H1 (cell line): ENCODE data around the gene TAL2. TPM values are rescaled to one million over a fixed set of nuclear protein-coding genes. Genes with fewer than 3 reads are reported as not detected.

Source experiments
- CTCF ChIA-PET: fragments of 300-600 bp; sonication (Branson Sonifier 250); formaldehyde crosslinking; loops from one replicate; lab custom pipeline; 2021; ENCODE audit not compliant: partially characterized antibody; lab: Charles Lee
- POLR2A ChIA-PET: fragments of 300-600 bp; sonication (Branson Sonifier 250); formaldehyde crosslinking; loops from one replicate; lab custom pipeline; 2021; ENCODE audit warnings: inconsistent platforms; ENCODE audit not compliant: partially characterized antibody; lab: Charles Lee
- DNase-seq, 2 experiments: peaks; one replicate each; pipeline versions ENCODE4 v3.0.0 to v3.0.0-alpha.2; 2010 to 2022; ENCODE audit warnings: low spot score in 2 of 2, low read depth in 1 of 2, mixed read lengths in 1 of 2
- FAIRE-seq: peaks from 2 replicates; lab custom pipeline; 2011; peaks lifted over from hg19 to GRCh38; lab: Jason Lieb, UNC
- H2AFZ ChIP-seq: 2 replicates; pipeline ENCODE4 v1.8.1; 2012; ENCODE audit warnings: low read length, inconsistent platforms
- H2AK5ac ChIP-seq: 2 replicates; pipeline ENCODE4 v1.6.1; 2013; ENCODE audit warnings: low read depth, low read length
- H2BK120ac ChIP-seq: replicated peaks from 2 replicates; pipeline ENCODE3; 2013; ENCODE audit warnings: low read depth, low read length, inconsistent platforms
- H2BK12ac ChIP-seq: 2 replicates; pipeline ENCODE4 v1.6.1; 2013; ENCODE audit warnings: low read depth, low read length
- H2BK15ac ChIP-seq: 2 replicates; pipeline ENCODE4 v1.6.1; 2013; ENCODE audit warnings: low read length
- H2BK20ac ChIP-seq: 2 replicates; pipeline ENCODE4 v1.6.1; 2013; ENCODE audit warnings: low read length
- H2BK5ac ChIP-seq: 2 replicates; pipeline ENCODE4 v1.6.1; 2013; ENCODE audit warnings: low read depth, low read length
- H3K14ac ChIP-seq: 2 replicates; pipeline ENCODE4 v1.6.1; 2013; ENCODE audit warnings: inconsistent platforms; ENCODE audit not compliant: insufficient read length
- H3K18ac ChIP-seq: 2 replicates; pipeline ENCODE4 v1.6.1; 2013; ENCODE audit warnings: low read length; ENCODE audit errors: extremely low read depth
- H3K23ac ChIP-seq: 2 replicates; pipeline ENCODE4 v1.6.1; 2013; ENCODE audit warnings: inconsistent platforms; ENCODE audit not compliant: insufficient read length
- H3K23me2 ChIP-seq: 2 replicates; pipeline ENCODE4 v1.6.1; 2013; ENCODE audit warnings: low read depth, low read length
- H3K27ac ChIP-seq: 2 replicates; pipeline ENCODE4 v1.6.1; 2011; ENCODE audit warnings: low read depth, low read length, inconsistent platforms
- H3K27me3 ChIP-seq, 4 experiments: replicated peaks in 1 of 4; 1 replicate in 1 of 4; 2 replicates in 3 of 4; pipeline versions ENCODE4 v1.6.1 to v1.8.1; 2011 to 2013; ENCODE audit warnings: low read length in 3 of 4, mild to moderate bottlenecking in 3 of 4, inconsistent platforms in 2 of 4, mixed read lengths in 2 of 4, moderate library complexity in 1 of 4; ENCODE audit not compliant: control insufficient read depth in 3 of 4, insufficient read depth in 3 of 4; ENCODE audit errors: extremely low read depth in 1 of 4
- H3K36me3 ChIP-seq, 4 experiments: 2 replicates each; pipeline versions ENCODE4 v1.6.1 to v1.8.1; 2011 to 2013; ENCODE audit warnings: mild to moderate bottlenecking in 4 of 4, low read length in 3 of 4, moderate library complexity in 2 of 4, control low read depth in 1 of 4, inconsistent platforms in 1 of 4; ENCODE audit not compliant: insufficient read depth in 4 of 4, control insufficient read depth in 2 of 4
- H3K4ac ChIP-seq: replicated peaks from 2 replicates; pipeline ENCODE3; 2013; ENCODE audit warnings: low read length, low read depth, mixed read lengths, inconsistent platforms; ENCODE audit not compliant: insufficient read length
- H3K4me1 ChIP-seq, 4 experiments: replicated peaks in 1 of 4; 1 replicate in 1 of 4; 2 replicates in 3 of 4; pipeline versions ENCODE4 v1.6.1 to v1.8.1; 2011 to 2013; ENCODE audit warnings: low read length in 3 of 4, inconsistent platforms in 2 of 4, mixed read lengths in 1 of 4; ENCODE audit not compliant: insufficient read depth in 4 of 4, control insufficient read depth in 3 of 4
- H3K4me2 ChIP-seq, 2 experiments: 2 replicates each; pipeline versions ENCODE4 v1.6.1 to v1.8.1; 2011 to 2013; ENCODE audit warnings: low read depth in 2 of 2, low read length in 2 of 2, control low read depth in 1 of 2, inconsistent platforms in 1 of 2, mild to moderate bottlenecking in 1 of 2; ENCODE audit not compliant: insufficient read depth in 1 of 2
- H3K4me3 ChIP-seq, 4 experiments: fragments of 200-600, 300-600 bp in 1 of 4; sonication (generic), shearing (Covaris generic), sonication (Bioruptor Twin) in 1 of 4; 2 replicates each; pipeline versions ENCODE4 v1.5.1 to v1.8.1; 2011 to 2016; ENCODE audit warnings: low read length in 4 of 4, low read depth in 3 of 4, control low read depth in 2 of 4, inconsistent platforms in 2 of 4, mild to moderate bottlenecking in 2 of 4, mixed read lengths in 1 of 4, moderate library complexity in 1 of 4; ENCODE audit not compliant: insufficient read depth in 2 of 4; ENCODE audit errors: extremely low read depth in 1 of 4
- H3K56ac ChIP-seq: replicated peaks from 2 replicates; pipeline ENCODE3; 2013; ENCODE audit warnings: low read depth, mild to moderate bottlenecking, mixed read lengths, low read length, inconsistent platforms; ENCODE audit not compliant: insufficient read length
- H3K79me1 ChIP-seq: 2 replicates; pipeline ENCODE4 v1.6.1; 2013; ENCODE audit warnings: low read depth, low read length, control low read depth
- H3K79me2 ChIP-seq, 2 experiments: 2 replicates each; pipeline versions ENCODE4 v1.6.1 to v1.8.1; 2012 to 2013; ENCODE audit warnings: low read length in 2 of 2, mild to moderate bottlenecking in 2 of 2, inconsistent platforms in 1 of 2; ENCODE audit not compliant: insufficient read depth in 2 of 2, control insufficient read depth in 1 of 2
- H3K9ac ChIP-seq, 4 experiments: replicated peaks in 1 of 4; 1 replicate in 1 of 4; 2 replicates in 3 of 4; pipeline versions ENCODE4 v1.6.1 to v1.8.1; 2011 to 2013; ENCODE audit warnings: low read depth in 3 of 4, low read length in 3 of 4, control low read depth in 2 of 4, mild to moderate bottlenecking in 2 of 4, moderate library complexity in 2 of 4, inconsistent platforms in 1 of 4; ENCODE audit errors: extremely low read depth in 1 of 4
- H3K9me3 ChIP-seq, 2 experiments: 2 replicates each; pipeline versions ENCODE4 v1.6.1 to v1.8.1; 2012 to 2013; ENCODE audit warnings: mild to moderate bottlenecking in 2 of 2, moderate library complexity in 2 of 2, control low read depth in 1 of 2, inconsistent platforms in 1 of 2, low read depth in 1 of 2, low read length in 1 of 2, mixed read lengths in 1 of 2; ENCODE audit not compliant: insufficient read depth in 2 of 2
- H4K20me1 ChIP-seq, 2 experiments: replicated peaks in 1 of 2; 2 replicates each; pipeline versions ENCODE3 to v1.8.1; 2011 to 2013; ENCODE audit warnings: inconsistent platforms in 2 of 2, low read length in 2 of 2, mild to moderate bottlenecking in 1 of 2; ENCODE audit not compliant: insufficient read depth in 2 of 2, control insufficient read depth in 1 of 2
- H4K5ac ChIP-seq: 2 replicates; pipeline ENCODE4 v1.6.1; 2013; ENCODE audit warnings: low read length, low read depth, mixed read lengths, inconsistent platforms; ENCODE audit not compliant: insufficient read length
- H4K8ac ChIP-seq: 2 replicates; pipeline ENCODE4 v1.8.0; 2013; ENCODE audit warnings: mild to moderate bottlenecking, moderate library complexity, low read length, inconsistent platforms; ENCODE audit not compliant: insufficient read depth; ENCODE audit errors: extremely low read depth
- H4K91ac ChIP-seq: replicated peaks from 2 replicates; pipeline ENCODE3; 2013; ENCODE audit warnings: low read length, mixed read lengths, inconsistent platforms; ENCODE audit not compliant: insufficient read length
- HDAC2 ChIP-seq, 2 experiments: fragments of 300-600 bp in 1 of 2; sonication (generic) in 1 of 2; IDR thresholded peaks; 2 replicates each; pipeline ENCODE4 v1.6.1; 2011 to 2012; ENCODE audit warnings: low read depth in 2 of 2, low read length in 2 of 2, mild to moderate bottlenecking in 2 of 2, moderate library complexity in 2 of 2, borderline replicate concordance in 1 of 2, inconsistent platforms in 1 of 2
- JUND ChIP-seq: IDR thresholded peaks from 2 replicates; pipeline ENCODE4 v1.6.1; 2011; ENCODE audit warnings: mild to moderate bottlenecking, improper control_type of control experiment, low read length
- KDM5A ChIP-seq: fragments of 200-600 bp; IDR thresholded peaks from 2 replicates; pipeline ENCODE4 v1.7.1; 2012; ENCODE audit warnings: mild to moderate bottlenecking, low read length, inconsistent platforms, mixed read lengths
- NANOG ChIP-seq: IDR thresholded peaks from 2 replicates; pipeline ENCODE4 v1.6.1; 2011; ENCODE audit warnings: low read length, low read depth, mild to moderate bottlenecking, inconsistent platforms; ENCODE audit not compliant: insufficient read depth, poor library complexity, severe bottlenecking
- PHF8 ChIP-seq: fragments of 200-600 bp; sonication (generic); conservative IDR thresholded peaks from 2 replicates; pipeline ENCODE4 v1.7.1; 2012; ENCODE audit warnings: low read depth, mild to moderate bottlenecking, inconsistent platforms, low read length, moderate library complexity
- SP1 ChIP-seq: IDR thresholded peaks from 2 replicates; pipeline ENCODE4 v1.6.1; 2011; ENCODE audit warnings: low read depth, low read length
- SP4 ChIP-seq: IDR thresholded peaks from 2 replicates; pipeline ENCODE4 v1.6.1; 2012; ENCODE audit warnings: low read length, inconsistent platforms
- SUZ12 ChIP-seq: fragments of 200-600 bp; sonication (generic); IDR thresholded peaks from 2 replicates; pipeline ENCODE4 v1.6.1; 2012; ENCODE audit warnings: mild to moderate bottlenecking, inconsistent platforms, low read length, moderate library complexity, mixed read lengths
- TAF1 ChIP-seq: IDR thresholded peaks from 2 replicates; pipeline ENCODE4 v1.6.1; 2011; ENCODE audit warnings: mild to moderate bottlenecking, low read depth, low read length
- WGBS, 2 experiments: shearing (Covaris generic) in 1 of 2; methylation state at CpG; one replicate each; pipeline versions ENCODE4 v1.1.6 to v1.1.7; 2013 to 2015; ENCODE audit warnings: low lambda C conversion rate in 2 of 2, mixed read lengths in 2 of 2, inconsistent platforms in 1 of 2, low coverage in 1 of 2, missing lambda C conversion rate in 1 of 2; ENCODE audit not compliant: insufficient replicate concordance in 2 of 2, insufficient coverage in 1 of 2, insufficient read length in 1 of 2; ENCODE audit errors: extremely low coverage in 1 of 2, missing lambda C conversion rate in 1 of 2; 5-methylcytosine and 5-hydroxymethylcytosine counted together
- polyA plus RNA-seq, 7 experiments: library from polyadenylated mRNA; depleted of rRNA in 3 of 7; stranded (reverse) in 5 of 7; unstranded in 2 of 7; fragments of >200 nt in 5 of 7; fragments of 200-250 nt in 2 of 7; gene quantifications; 1 replicate in 5 of 7; 2 replicates in 1 of 7; 4 replicates in 1 of 7; pipeline versions ENCODE4 v1.2.1 to v1.2.3, GENCODE V29; 2011 to 2013; ENCODE audit warnings: missing spikeins in 2 of 7, mixed read lengths in 2 of 7
- total RNA-seq: library from RNA; stranded (reverse); fragmentation: NEBNext Ultra II Directional; extraction: Animal tissue kit (Norgen Biotek cat#: 25700); gene quantifications from 2 replicates; pipeline ENCODE4 v1.2.1, GENCODE V29; 2021

The TAL2 gene
- total and polyA plus RNA-seq, 2 of the 8 experiments (the other 6 are each of a cell fraction or from before 2014, with no cell fraction given) = 0.65 to 0.82 TPM

DNA sequence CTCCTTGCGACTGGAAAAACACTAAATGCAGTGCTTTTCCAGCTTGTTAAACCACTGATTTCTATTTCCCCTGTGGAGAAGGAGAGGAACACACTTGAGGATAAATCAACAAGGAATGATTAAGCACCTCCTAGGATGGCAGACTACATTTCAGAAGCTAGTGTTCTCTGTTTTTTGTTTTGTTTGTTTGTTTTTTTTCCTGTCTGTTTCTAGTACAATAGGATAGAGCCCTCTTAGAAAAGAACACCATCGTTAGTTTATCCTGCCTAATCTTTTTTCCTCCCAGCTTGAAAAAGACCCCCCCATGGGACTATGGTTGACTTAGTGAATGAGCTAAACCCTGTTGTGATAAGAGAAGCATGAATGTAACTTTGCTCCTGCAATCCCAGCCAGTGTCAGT lies 3.9 kb upstream of the TAL2 start:
- no peak overlapping the region for H3K56ac ChIP-seq
- no peak overlapping the region for H3K14ac ChIP-seq
- H2AK5ac ChIP-seq = no peak overlapping the region
- H3K23ac ChIP-seq = no peak overlapping the region
- H2AFZ ChIP-seq = no peak overlapping the region
- H3K79me1 ChIP-seq = no peaks in the 10 kb centered on the region
- H4K20me1 ChIP-seq = no peaks in the 10 kb centered on the region
- H2BK5ac ChIP-seq = no peak overlapping the region
- H3K9me3 ChIP-seq = no peaks in the 10 kb centered on the region
- H2BK20ac ChIP-seq = no peak overlapping the region
- H3K9ac ChIP-seq = no peak overlapping the region
- WGBS, 2 experiments = 89% methylated on average over 2 of the region's 2 CpGs; no CpG with 5 or more reads in 1 of the 2 experiments
- H3K4me1 ChIP-seq = peaks cover 0 to 7% (median under 1%) of the 10 kb centered on the region in 4 experiments; a peak in 3 of 7 replicates
- H2BK120ac ChIP-seq = no peak overlapping the region
- H3K4me2 ChIP-seq = no peak overlapping the region
- H4K91ac ChIP-seq = no peak overlapping the region
- no peak for DNase-seq
- H3K27ac ChIP-seq = no peak overlapping the region
- no peak for FAIRE-seq
- no peak overlapping the region for H3K4me3 ChIP-seq
- no peak overlapping the region for H3K4ac ChIP-seq
- no peak for TF ChIP-seq SP4
- TF ChIP-seq TAF1 = no peak
- TF ChIP-seq SUZ12 = no peak
- no peak for TF ChIP-seq HDAC2 (IDR thresholded peaks at IDR 0.05; ENCODE audit: borderline replicate concordance in 1 of 2, low read depth in 2 of 2, low read length in 2 of 2)
- TF ChIP-seq PHF8 = no peak
- no peak for TF ChIP-seq SP1
- no peak for TF ChIP-seq JUND
- TF ChIP-seq KDM5A = no peak
- no peak for TF ChIP-seq NANOG
- H4K5ac ChIP-seq = no peak overlapping the region
- peaks cover 3% of the 10 kb centered on the region; the same call in 1 of the 2 replicates for H3K23me2 ChIP-seq
- no peak overlapping the region for H2BK15ac ChIP-seq
- CTCF ChIA-PET = interaction anchor here (0.8 to 1.3 kb wide), 4 partner anchors 10 to 43 kb away, joined by 3 to 4 read pairs (median 3); no protein-coding TSS in a partner anchor
- no peak overlapping the region for H3K18ac ChIP-seq
- H3K27me3 ChIP-seq = peaks cover 10 to 44% (median 26%) of the 10 kb centered on the region in 4 experiments; a peak in 6 of 7 replicates
- H3K36me3 ChIP-seq = no peaks in the 10 kb centered on the region; a peak in 1 of 8 replicates
- H3K79me2 ChIP-seq = no peaks in the 10 kb centered on the region
- no peak overlapping the region for H4K8ac ChIP-seq
- H2BK12ac ChIP-seq = no peak overlapping the region
- POLR2A ChIA-PET = no interaction called here
